ENCODE results near the gene MYO18B.
"Not testable (repeated sequence)": the region's sequence is repeated elsewhere in the genome, so short reads cannot be mapped to it uniquely, and the experiment has no call there.

MYO18B gene, protein sequence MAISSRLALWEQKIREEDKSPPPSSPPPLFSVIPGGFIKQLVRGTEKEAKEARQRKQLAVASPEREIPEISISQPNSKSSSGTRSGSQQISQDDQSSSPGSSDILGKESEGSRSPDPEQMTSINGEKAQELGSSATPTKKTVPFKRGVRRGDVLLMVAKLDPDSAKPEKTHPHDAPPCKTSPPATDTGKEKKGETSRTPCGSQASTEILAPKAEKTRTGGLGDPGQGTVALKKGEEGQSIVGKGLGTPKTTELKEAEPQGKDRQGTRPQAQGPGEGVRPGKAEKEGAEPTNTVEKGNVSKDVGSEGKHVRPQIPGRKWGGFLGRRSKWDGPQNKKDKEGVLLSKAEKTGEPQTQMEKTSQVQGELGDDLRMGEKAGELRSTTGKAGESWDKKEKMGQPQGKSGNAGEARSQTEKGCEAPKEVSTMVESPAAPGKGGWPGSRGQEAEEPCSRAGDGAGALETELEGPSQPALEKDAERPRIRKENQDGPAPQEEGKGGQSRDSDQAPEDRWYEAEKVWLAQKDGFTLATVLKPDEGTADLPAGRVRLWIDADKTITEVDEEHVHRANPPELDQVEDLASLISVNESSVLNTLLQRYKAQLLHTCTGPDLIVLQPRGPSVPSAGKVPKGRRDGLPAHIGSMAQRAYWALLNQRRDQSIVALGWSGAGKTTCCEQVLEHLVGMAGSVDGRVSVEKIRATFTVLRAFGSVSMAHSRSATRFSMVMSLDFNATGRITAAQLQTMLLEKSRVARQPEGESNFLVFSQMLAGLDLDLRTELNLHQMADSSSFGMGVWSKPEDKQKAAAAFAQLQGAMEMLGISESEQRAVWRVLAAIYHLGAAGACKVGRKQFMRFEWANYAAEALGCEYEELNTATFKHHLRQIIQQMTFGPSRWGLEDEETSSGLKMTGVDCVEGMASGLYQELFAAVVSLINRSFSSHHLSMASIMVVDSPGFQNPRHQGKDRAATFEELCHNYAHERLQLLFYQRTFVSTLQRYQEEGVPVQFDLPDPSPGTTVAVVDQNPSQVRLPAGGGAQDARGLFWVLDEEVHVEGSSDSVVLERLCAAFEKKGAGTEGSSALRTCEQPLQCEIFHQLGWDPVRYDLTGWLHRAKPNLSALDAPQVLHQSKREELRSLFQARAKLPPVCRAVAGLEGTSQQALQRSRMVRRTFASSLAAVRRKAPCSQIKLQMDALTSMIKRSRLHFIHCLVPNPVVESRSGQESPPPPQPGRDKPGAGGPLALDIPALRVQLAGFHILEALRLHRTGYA (N-terminal part only)

DNA sequence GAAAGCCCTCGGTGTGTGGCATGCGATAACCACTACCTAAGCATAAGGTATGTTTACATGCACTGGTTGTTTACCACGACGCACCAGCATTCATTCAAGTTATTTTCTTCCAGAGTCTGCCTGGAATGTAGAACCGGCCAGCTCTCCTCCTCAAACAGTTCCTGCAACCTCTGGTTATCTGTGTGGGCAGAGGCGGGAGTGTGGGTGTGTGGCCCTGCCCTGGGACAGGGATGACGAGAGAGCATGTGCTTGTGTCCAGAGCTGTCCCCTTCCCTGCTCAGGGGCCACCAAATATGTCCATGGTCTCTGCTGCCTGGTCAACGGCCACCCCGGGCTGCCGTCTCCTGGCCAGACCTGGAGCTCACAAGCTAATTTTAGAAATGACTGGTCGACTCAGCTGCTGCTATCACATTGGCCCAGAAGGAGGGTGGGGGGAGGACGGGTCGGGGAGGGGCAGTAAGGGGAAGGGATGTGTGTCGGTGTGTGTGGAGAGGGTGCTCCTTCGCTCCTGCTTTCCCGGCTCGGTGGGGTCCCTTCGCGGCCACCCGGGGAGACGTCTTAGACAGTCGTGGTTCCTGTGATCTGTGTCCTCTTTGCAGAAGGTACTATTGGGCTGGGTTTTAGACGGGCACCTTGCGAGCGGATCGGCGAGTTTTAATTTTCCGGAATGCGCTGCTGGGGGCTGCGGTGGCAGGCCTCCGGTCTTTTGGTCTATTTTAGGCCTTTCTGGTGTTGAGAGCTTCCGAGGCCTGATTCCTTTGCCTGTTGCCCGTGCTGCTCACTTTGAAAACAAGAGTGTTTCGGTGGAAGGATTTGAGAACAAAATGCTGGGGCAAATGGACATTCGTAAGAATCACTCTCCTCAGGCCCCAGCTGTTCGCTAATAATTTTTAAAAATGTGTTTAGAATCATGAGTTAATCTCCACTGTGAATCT, at the start of gene MYO18B:
MYO18B (plus strand) TSS at position 497 of the 935 bp plus-strand sequence. CDS start 18,905 bp downstream, outside the sequence.
- no peak for DNase-seq

DNA sequence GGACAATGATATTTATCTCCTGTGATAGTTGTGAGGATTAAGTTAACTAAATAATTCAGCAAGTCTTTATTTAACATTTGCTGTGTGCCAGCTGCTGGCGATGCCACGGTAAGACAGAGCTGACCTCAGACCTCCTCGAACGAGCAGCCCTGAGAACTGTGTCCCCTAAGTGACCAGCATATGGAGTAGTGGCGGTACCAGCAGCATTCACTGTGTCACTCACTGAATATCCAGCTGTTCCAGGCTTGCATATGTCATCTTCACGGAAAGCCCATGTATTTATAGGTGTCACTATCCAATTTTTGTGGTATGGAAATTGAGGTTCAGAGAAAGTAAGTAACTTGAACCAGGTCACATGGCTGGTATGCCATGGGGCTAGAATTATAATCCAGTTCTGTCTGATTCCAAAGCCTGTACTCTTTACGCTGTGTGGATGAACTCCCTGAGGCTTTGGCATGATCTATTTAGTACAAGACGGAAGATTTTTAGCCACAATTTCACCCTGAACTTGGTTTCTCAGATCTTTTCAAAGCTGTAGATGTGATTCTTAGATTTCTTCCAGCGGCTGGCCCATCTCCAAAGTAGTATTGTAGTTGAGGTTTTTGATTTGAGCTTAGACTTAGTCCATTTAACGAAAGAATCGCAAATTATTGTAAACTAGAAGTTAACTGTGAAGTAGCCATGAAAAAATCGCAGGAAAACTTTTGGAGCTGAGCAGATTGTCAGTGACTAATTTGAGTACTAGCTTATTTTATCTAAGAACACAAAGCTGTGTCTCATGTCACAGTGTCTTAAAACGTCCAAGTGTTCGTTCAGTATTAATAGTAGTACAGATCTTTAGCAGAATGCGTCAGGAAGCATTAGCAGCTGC, 49.4 kb upstream of the MYO18B start:
- DNase-seq = no peak

DNA sequence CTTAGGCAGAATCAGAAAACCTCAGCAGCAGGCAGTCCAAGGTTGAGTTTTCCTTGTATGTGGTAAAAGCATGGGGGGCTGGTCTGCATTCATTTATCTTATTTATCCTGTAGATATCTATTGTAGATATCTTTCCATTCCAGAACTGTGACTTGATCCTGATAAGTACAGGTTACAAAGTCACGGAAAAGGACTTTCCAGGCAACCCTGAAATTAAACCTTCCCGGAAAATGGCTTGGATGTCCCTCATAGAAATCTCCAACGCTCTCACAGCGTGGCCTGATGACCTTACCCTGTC, 48.8 kb upstream of the MYO18B start:
- DNase-seq = no peak

DNA sequence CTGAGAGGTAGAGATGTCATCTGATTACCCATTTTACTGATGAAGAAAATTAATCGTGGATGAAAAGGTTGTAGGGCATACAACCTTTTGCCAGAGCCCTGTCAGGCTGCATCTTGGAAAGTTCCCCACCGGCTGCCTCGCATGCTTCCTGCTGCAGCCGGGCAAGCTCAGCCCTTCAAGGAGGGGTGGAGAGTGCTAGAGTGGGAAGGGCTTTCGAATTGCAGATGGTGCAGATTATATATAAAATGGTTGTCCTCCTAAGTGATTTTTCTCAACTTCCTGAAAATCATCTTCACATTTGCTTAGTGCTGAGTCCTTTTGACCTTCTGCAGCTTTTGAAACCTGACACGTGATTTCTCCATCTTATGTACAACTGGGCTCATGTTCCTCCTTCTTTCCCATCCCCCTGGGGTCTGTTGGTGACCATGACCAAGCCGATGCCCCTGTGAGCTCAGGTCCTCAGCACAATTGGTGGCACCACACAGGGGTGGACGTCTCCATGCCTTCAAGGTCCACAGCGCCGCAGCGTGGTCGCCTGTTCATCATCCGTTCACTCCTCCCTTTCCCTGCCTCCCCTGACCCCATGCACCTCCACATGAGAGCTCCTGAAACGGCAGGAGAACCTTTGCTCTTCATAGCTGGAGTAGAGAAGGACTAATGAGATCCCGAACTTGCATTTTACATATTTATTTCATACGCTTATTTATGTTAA, 47.6 kb upstream of the MYO18B start:
- DNase-seq = no peak

DNA sequence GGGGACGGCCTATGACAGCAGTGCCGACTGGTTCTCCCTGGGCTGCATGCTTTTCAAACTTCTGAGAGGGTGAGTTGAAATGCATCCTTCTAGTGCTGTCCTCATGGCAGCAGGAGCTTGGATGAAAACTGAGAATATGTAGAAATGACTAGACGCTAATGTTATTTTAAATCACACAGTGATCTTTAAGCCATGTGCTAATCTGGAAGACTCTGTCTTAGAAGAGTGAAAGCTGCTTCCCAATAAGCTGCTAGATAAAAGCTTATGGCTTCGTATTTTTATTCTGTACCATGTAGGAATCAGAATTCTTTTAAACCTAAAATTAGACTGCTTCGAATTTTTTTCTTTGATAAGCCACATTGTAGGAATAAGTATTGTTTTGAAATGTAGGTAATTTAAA, 46.8 kb upstream of the MYO18B start:
- no peak for DNase-seq

DNA sequence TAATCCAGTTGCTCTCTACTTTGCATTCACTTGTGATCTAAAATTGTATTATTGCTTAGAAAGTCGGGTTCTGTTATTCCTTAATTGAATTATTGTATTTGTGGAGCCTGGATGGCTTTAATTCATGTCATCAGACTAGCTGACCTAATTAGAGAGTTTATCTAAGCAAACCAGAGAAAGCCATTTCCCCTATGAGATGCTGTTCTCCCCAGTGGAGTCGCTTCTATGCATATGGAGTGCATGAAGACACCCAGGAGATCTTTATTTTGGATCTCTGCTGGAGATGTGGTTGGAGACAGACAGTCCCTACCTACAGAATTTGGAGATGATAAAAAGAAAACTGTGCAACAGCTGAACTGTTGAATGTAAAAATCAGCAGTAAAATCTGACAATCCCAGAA, 45.2 kb upstream of the MYO18B start:
- no peak for DNase-seq

DNA sequence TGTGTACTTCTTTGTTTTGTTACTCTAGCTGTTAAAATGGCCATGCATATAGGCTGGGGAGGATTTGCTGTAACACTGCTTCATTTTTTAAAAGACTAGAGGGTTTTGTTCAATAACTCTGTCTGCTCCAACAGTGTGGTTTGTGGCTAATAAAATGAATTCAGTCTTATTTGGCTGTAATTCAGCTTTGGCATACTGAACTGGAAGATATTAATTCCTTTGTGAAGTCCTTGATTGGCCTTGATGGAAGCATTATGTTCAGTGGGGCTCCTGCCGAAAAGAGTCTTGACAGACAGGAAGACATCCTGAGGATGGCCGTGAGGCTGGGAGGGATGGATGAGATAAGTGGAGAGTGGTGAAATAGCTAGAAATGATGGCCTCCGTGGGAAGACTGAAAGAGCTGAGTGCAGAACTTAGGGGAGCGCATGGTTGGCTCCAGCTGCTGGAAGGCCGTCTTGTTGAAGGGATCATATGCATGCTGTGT, 44.8 kb upstream of the MYO18B start:
- no peak for DNase-seq

DNA sequence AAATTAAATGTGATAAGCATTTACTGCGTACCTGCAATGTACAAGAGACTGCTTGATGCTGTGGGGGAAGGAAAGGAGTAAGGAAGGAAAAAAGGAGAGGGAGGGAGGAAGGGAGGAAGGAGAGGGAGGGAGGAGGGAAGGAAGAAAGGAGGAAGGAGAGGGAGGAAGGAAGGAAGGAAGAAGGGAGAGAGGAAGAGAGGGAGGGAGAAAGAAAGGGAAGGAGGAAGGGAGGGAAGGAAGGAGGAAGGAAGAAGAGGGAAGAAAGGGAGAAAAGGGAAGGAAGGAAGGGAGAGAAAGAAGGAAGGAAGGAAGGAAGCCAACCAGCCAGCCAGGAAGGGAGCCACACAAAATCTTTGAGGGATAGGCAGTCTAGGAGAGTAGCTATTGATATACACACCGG, 44.0 kb upstream of the MYO18B start:
- no peak for DNase-seq

DNA sequence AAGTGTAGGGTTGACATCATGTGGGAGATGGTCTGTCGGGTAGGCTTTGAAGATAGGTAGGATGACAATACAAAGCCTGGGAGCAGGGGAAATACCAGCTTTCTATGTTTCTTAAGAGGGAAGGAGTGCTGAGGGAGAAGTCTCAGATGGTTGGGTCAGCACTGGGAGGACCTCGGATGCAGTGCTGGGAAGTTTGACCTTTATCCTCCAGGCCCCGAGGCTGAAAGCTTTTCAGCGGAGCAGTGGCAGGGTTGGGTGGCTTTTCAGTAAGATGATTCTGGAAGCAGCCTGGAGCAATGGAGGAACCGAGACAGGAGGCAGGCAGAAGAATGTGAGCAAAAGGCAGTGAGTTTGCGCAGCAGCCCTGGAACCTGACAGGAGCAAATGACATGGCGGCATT, 43.5 kb upstream of the MYO18B start:
- no peak for DNase-seq

DNA sequence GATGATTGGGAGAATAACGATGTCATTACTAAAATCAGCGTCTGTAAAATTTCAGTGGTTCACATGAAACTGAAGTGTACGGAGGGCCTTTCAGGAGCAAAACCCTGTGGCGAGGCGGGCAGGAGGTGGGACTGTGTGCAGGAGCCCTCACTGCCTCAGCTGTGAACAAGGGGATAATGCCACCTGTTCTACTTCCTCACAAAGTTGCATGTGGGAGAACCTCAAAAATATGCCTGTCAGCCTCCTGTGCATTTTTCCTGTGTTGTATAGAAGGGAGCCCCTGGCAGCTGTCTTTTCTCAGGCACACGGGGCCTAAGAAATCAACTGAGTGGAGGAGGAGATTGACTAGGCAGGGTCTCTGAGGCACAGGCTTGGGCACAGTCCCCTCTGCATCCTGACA, 43.0 kb upstream of the MYO18B start:
- no peak for DNase-seq

DNA sequence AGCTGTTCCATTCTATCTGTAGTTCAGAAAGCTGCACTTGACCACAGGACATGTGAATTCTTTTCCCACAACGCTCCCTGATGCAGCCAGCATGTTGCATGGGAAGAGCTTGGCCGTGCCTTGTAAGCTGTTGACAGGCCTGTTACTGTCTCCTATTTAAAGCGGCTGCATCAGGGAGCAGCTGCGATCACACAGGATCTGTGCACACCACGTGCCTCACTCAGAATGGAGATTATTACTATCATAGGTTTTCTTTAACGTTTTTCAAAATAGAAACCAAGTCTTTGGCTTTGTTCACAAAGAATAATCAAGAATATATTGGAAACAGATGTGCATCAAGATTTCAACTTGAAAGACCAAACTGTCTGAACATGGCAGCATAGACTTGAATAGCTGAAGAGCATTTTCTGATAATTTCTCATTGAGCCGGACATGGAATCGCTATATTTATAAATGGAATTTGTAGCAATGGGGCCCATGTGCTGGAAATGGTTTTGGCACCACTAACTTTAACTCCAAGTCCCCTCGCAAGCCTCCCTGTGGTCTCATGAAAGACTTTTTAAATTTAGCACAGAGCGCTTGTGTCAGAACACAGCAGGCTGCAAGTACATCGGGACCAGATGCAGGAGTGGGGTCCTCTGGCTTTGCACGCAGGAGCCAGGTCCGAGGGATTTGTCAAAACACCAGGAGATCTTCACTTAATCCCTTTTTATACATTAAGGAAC, 40.8 kb upstream of the MYO18B start:
- DNase-seq = no peak

DNA sequence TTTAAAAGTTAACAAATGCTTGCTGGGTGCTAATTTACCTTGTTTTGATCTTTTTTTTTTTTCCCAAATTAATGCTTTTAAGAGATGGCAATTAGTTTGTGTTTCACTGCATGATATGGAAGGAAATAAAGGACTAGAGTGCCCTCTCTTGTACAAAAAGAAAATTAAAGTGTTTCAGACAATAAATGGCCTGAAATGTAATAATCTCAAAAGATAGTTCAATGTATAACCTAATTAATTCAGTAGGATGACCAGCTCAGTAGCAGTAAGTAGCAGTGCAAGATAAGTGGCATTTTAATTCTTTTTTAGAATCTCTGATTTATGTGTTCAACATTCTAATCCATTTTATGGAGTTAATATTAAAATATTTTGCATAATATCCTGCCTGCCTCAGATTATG, 39.9 kb upstream of the MYO18B start:
- peak in 1 of 2 experiments; percentile 8 for DNase-seq

DNA sequence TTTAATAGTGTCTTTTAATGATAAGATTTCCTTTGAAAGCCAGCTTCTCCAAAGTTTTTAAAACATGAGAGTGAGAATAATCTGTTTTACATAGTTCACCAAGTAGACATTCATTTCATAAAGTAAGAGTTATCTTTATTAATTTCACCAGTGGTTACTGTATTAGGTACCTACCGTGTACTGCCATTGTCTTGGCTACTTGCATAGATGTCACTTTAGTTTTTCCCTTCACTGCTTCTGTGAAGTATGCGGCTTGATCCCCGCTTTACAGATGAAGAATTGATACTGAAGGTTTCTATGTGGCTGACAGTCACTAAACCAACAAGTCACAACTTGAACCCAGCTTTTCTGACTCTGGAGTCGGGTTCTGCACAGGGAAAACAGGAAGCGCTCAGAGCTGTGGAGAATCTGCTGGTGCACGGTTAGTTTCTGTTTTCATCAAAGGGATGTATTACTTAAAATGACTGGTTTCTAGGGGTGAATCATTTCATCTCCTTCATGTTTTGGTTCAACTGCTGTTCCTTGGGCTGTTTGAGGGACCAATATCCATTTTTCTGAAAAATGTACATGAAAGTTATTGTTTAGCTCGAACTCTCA, 39.3 kb upstream of the MYO18B start:
- DNase-seq = no peak

DNA sequence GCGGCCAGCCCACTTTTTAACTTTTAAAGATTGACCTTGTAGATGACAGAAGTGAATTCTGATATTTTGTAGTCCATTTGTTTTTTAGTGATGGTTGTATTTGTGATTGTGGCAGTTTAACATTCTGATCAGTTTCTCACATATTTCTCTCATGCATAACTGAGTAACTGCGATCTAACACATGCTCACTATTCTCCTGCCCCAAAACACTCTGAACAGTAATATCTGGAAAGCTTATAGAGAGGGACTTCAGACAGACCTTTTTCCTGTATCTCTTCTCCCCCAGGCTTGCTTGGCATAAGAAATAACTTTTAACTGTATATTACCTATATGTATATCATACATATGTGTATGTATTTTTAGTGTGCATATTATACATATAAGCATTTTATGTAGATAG, 37.3 kb upstream of the MYO18B start:
- no peak for DNase-seq

DNA sequence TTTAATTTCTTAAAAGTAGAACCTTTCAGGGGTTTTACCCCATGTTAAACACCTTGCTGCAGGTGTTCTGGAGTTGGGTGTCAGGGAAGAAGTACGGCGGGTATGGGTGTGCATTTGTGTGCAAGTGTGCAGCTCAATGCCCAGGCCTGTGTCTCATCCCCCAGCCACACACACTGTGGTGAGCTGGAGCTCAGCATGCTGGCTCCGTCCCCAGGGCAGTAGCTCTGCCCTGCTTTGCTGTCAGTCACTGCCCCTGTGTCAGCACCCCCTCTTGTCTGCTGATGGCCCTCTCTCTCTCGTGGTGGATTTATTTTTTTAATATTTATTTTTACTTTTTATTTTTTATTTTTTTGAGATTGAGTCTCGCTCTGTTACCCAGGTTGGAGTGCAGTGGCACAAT, 35.8 kb upstream of the MYO18B start:
- DNase-seq = no peak

DNA sequence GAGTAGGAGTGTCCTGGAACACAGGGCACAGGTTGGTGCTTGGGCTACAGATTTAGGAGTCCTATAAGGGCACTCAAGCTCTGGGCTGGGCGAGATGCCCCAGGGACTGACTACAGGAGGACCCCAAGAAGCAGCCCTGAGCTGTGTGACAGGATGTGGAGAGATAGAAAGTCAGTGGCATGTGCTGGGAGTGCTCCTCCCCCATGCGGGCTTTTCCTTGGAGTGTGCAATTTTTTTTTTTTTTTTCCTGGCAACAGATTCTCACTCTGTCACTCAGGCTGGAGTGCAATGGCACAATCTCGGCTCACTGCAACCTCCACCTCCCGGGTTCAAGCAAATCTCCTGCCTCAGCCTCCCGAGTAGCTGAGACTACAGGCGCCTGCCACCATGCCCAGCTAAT, 33.6 kb upstream of the MYO18B start:
- not testable (repeated sequence) for DNase-seq

DNA sequence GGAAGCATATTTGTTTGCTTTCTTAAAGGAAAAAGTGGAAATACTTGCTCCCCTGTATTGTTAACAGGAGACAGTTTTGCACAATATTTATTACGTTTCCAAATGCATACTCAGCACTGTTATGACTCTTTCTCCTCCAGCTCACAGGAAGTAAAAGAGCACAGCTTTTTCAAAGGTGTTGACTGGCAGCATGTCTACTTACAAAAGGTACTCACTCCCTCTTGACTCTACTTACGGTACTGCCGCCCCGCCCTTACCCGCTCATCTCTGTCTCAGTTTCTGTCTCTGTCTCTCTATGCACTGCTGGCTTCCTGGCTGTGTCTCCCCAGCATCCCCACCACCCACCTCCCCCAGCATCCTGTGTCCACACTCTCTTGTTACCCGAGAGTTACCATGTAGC, 32.2 kb upstream of the MYO18B start:
- DNase-seq = no peak

DNA sequence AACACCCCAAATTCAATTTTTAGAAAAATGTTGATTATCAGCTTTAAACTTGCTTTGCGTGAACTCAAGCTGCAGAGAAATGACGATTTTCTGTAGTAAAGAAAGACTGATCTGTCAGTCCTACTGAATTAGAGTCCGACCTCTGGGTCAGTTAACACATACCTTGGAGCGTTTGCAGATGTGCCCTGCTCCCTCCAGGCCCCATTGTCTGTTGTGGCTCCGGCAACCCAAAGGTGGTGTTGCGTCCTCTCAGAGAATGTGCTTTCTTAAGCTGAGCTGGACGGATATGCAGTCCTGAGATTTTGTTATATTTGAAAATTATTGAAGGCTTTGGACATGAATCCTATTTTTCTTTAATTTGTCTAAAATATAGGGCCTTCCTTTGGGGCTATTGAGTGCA, 31.5 kb upstream of the MYO18B start:
- no peak for DNase-seq

DNA sequence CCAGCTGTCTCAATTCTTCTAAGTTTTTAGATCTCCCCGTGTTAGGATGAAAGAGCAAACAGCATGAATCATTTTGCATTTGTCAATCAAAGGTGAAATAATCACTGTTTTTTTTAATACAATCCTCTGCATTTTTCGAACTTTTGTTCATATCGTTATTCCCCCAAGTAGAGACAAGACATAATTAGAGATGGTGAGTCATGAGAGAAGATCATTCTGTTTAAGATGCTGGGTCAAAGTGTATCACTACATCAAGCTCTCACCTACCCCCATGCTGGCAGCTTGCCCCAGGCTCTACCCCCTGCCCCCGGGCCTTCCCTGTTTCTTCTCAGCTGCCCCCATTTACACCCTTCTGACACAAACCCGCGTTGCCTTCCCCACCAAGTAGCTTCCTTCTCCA, 30.5 kb upstream of the MYO18B start:
- DNase-seq = no peak
